Epithelial cell of prostate (primary cell): ENCODE data around the gene PBLD.

Source experiments
- DNase-seq: peaks from one replicate; pipeline ENCODE4 v3.0.0-alpha.2; 2011; ENCODE audit warnings: low read depth, low spot score
- H3K27ac ChIP-seq: fragments of 450-650 bp; 2 replicates; pipeline ENCODE4 v1.5.1; 2017; ENCODE audit warnings: mild to moderate bottlenecking

The PBLD gene

GRCh38 chr10:68332259-68333057 lies at the start of gene PBLD:
Gene PBLD, minus strand, starts transcription at chr10:68332928. Its CDS starts 26,084 bp downstream, at chr10:68306844.
- H3K27ac ChIP-seq, result peak within 1 kb of the TSS; percentile 91
- DNase-seq, result peak; percentile 16

- DNase-seq, result no peak
- no peak overlapping the region for H3K27ac ChIP-seq
Measured at GRCh38 chr10:68371604-68372003, 38.9 kb upstream of the PBLD start.

GRCh38 chr10:68367121-68367520 lies 34.4 kb upstream of the PBLD start:
- H3K27ac ChIP-seq, result no peak overlapping the region
- DNase-seq, result no peak

GRCh38 chr10:68366600-68366999 lies 33.9 kb upstream of the PBLD start:
- H3K27ac ChIP-seq, result no peak overlapping the region

GRCh38 chr10:68365611-68366010 lies 32.9 kb upstream of the PBLD start:
- DNase-seq, result no peak
- no peak overlapping the region for H3K27ac ChIP-seq

More at GRCh38 chr10:68366600-68366999, 33.9 kb upstream of the PBLD start:
- DNase-seq, result no peak

- no peak overlapping the region for H3K27ac ChIP-seq
- no peak for DNase-seq
Measured at GRCh38 chr10:68364101-68364886, 31.6 kb upstream of the PBLD start.

- H3K27ac ChIP-seq, result no peak overlapping the region
- DNase-seq, result no peak
Measured at GRCh38 chr10:68362590-68362989, 29.9 kb upstream of the PBLD start.

- DNase-seq, result no peak
Measured at GRCh38 chr10:68359189-68359588, 26.5 kb upstream of the PBLD start.

GRCh38 chr10:68353537-68353936 lies 20.8 kb upstream of the PBLD start:
- H3K27ac ChIP-seq, result no peak overlapping the region
- DNase-seq, result no peak

More at GRCh38 chr10:68359189-68359588, 26.5 kb upstream of the PBLD start:
- no peak overlapping the region for H3K27ac ChIP-seq

- no peak for DNase-seq
- no peak overlapping the region for H3K27ac ChIP-seq
Measured at GRCh38 chr10:68348265-68348741, 15.6 kb upstream of the PBLD start.

- no peak for DNase-seq
- no peak overlapping the region for H3K27ac ChIP-seq
Measured at GRCh38 chr10:68346774-68347173, 14.0 kb upstream of the PBLD start.

GRCh38 chr10:68345621-68346020 lies 12.9 kb upstream of the PBLD start:
- H3K27ac ChIP-seq, result no peak overlapping the region
- no peak for DNase-seq

GRCh38 chr10:68342909-68343516 lies 10.3 kb upstream of the PBLD start:
- H3K27ac ChIP-seq, result no peak overlapping the region
- no peak for DNase-seq

- H3K27ac ChIP-seq, result no peak overlapping the region
- DNase-seq, result no peak
Measured at GRCh38 chr10:68340358-68341080, 7.8 kb upstream of the PBLD start.

- no peak overlapping the region for H3K27ac ChIP-seq
- no peak for DNase-seq
Measured at GRCh38 chr10:68336754-68337351, 4.1 kb upstream of the PBLD start.

GRCh38 chr10:68334672-68335467 lies 2.1 kb upstream of the PBLD start:
- DNase-seq, result no peak
- no peak overlapping the region for H3K27ac ChIP-seq

- H3K27ac ChIP-seq, result peak overlapping the region; percentile 91
- DNase-seq, result no peak
Measured at GRCh38 chr10:68333440-68334431, 1.0 kb upstream of the PBLD start.

GRCh38 chr10:68333058-68333395 lies 299 bp upstream of the PBLD start:
- no peak for DNase-seq
- H3K27ac ChIP-seq, result peak overlapping the region; percentile 91
